Type B pancreatic cell (in vitro differentiated cells): ENCODE data around the gene LSM5. TPM values are rescaled to one million over a fixed set of nuclear protein-coding genes. Genes with fewer than 3 reads are reported as not detected.
A peak's percentile ranks its signal among the peaks of the same experiment; 100 is the strongest.

Experiments
- DNase-seq: peaks from one replicate; pipeline ENCODE4 v3.0.0; 2021; ENCODE audit warnings: mixed read lengths; ENCODE audit not compliant: unreplicated experiment; ENCODE audit errors: extremely low spot score
- H3K27ac Mint-ChIP-seq: 2 replicates; pipeline ENCODE4 v1.8.0; 2021; ENCODE audit warnings: mild to moderate bottlenecking, mixed read lengths
- H3K27me3 Mint-ChIP-seq: 2 replicates; pipeline ENCODE4 v1.8.0; 2021; ENCODE audit warnings: mixed read lengths
- H3K36me3 Mint-ChIP-seq: 2 replicates; pipeline ENCODE4 v1.8.0; 2021; ENCODE audit warnings: mixed read lengths
- H3K4me1 Mint-ChIP-seq: one replicate; pipeline ENCODE4 v1.8.0; 2021; ENCODE audit warnings: mixed read lengths; ENCODE audit not compliant: unreplicated experiment
- H3K4me3 Mint-ChIP-seq: 2 replicates; pipeline ENCODE4 v1.8.0; 2021; ENCODE audit warnings: mild to moderate bottlenecking, mixed read lengths
- H3K9me3 Mint-ChIP-seq: 2 replicates; pipeline ENCODE4 v1.8.0; 2021; ENCODE audit warnings: mixed read lengths
- CTCF ChIP-seq: fragments of 200-600 bp; sonication (generic); conservative IDR thresholded peaks from 2 replicates; pipeline ENCODE4 v1.5.0; 2021; ENCODE audit warnings: antibody characterized with exemption, mild to moderate bottlenecking
- long read RNA-seq: library from polyadenylated mRNA; unstranded; transcript quantifications from one replicate; pipeline ENCODE4 v2.0.0, GENCODE V29; 2020
- total RNA-seq: library from RNA; stranded (reverse); gene quantifications from 2 replicates; pipeline ENCODE4 v1.2.1, GENCODE V29; 2021; ENCODE audit warnings: low replicate concordance

LSM5 gene
- 46.9 and 67.5 TPM in 2 replicates for total RNA-seq
- long read RNA-seq, transcript LSM5-208 (5 exons, 2,258 nt), result major isoform, 53 of 70 reads
- long read RNA-seq, partial matches to known transcripts, result 4 of 70 reads
- long read RNA-seq, other reads (novel, unspliced or antisense), result 5 of 70 reads

- H3K9me3 Mint-ChIP-seq, result no peaks in the 10 kb centered on the region
- DNase-seq, result peak; percentile 88
- no peak for TF ChIP-seq CTCF
- peaks cover 9% of the 10 kb centered on the region for H3K4me1 Mint-ChIP-seq
- peaks cover 8% of the 10 kb centered on the region for H3K36me3 Mint-ChIP-seq
- H3K4me3 Mint-ChIP-seq, result peak within 1 kb of the TSS; percentile 90
- H3K27me3 Mint-ChIP-seq, result no peaks in the 10 kb centered on the region
- H3K27ac Mint-ChIP-seq, result peak within 1 kb of the TSS; percentile 92
Observed at GRCh38 chr7:32490127-32490796, at the start of gene LSM5. Gene LSM5 (minus strand): TSS chr7:32490380. CDS start chr7:32490365, 15 bp downstream.

- H3K9me3 Mint-ChIP-seq, result no peaks in the 10 kb centered on the region
- H3K27ac Mint-ChIP-seq, result no peak overlapping the region
- no peak for TF ChIP-seq CTCF
- H3K36me3 Mint-ChIP-seq, result peaks cover 12% of the 10 kb centered on the region
- no peak for DNase-seq
- no peaks in the 10 kb centered on the region for H3K4me1 Mint-ChIP-seq
- H3K27me3 Mint-ChIP-seq, result no peaks in the 10 kb centered on the region
- H3K4me3 Mint-ChIP-seq, result no peak overlapping the region
Observed at GRCh38 chr7:32539366-32539765, 49.2 kb upstream of the LSM5 start.

GRCh38 chr7:32537760-32538159, 47.6 kb upstream of the LSM5 start:
- no peak overlapping the region for H3K4me3 Mint-ChIP-seq
- no peak overlapping the region for H3K27ac Mint-ChIP-seq
- no peaks in the 10 kb centered on the region for H3K9me3 Mint-ChIP-seq
- TF ChIP-seq CTCF, result no peak
- H3K27me3 Mint-ChIP-seq, result no peaks in the 10 kb centered on the region
- peaks cover 6% of the 10 kb centered on the region for H3K4me1 Mint-ChIP-seq
- no peak for DNase-seq
- peaks cover 4% of the 10 kb centered on the region for H3K36me3 Mint-ChIP-seq

- H3K9me3 Mint-ChIP-seq, result no peaks in the 10 kb centered on the region
- H3K4me3 Mint-ChIP-seq, result no peak overlapping the region
- peaks cover 4% of the 10 kb centered on the region for H3K36me3 Mint-ChIP-seq
- no peak for TF ChIP-seq CTCF
- DNase-seq, result no peak
- no peaks in the 10 kb centered on the region for H3K27me3 Mint-ChIP-seq
- peaks cover 11% of the 10 kb centered on the region for H3K4me1 Mint-ChIP-seq
- H3K27ac Mint-ChIP-seq, result no peak overlapping the region
Observed at GRCh38 chr7:32536585-32536984, 46.4 kb upstream of the LSM5 start.

GRCh38 chr7:32536016-32536415, 45.8 kb upstream of the LSM5 start:
- Mint-ChIP-seq H3K9me3 (no peaks in the 10 kb centered on the region), H3K36me3 (peaks cover 4% of the 10 kb centered on the region), H3K27ac (no peak overlapping the region), H3K27me3 (no peaks in the 10 kb centered on the region), H3K4me3 (no peak overlapping the region), H3K4me1 (peaks cover 11% of the 10 kb centered on the region)
- no peak for TF ChIP-seq CTCF
- no peak for DNase-seq
